Fibroblast of peridontal ligament (primary cell): Measurements from ENCODE around the gene TEAD1.

Experiments used
- DNase-seq: peaks from one replicate; pipeline ENCODE4 v3.0.0-alpha.2; 2010; ENCODE audit errors: extremely low read depth

The TEAD1 gene

GRCh38 chr11:12897867-12898266 lies 223.6 kb downstream of the TEAD1 start:
- no peak for DNase-seq

- peak; percentile 84 for DNase-seq
These were observed 226.3 kb downstream of the TEAD1 start for GRCh38 chr11:12900496-12900895.

GRCh38 chr11:12901272-12901671 lies 227.1 kb downstream of the TEAD1 start:
- peak; percentile 48 for DNase-seq

GRCh38 chr11:12901874-12902481 lies 227.8 kb downstream of the TEAD1 start:
- DNase-seq: no peak

- no peak for DNase-seq
These were observed 228.7 kb downstream of the TEAD1 start for GRCh38 chr11:12902791-12903486.

GRCh38 chr11:12905435-12905834 lies 231.2 kb downstream of the TEAD1 start:
- no peak for DNase-seq

- DNase-seq: no peak
These were observed 232.3 kb downstream of the TEAD1 start for GRCh38 chr11:12906501-12906900.

- peak; percentile 42 for DNase-seq
These were observed 235.7 kb downstream of the TEAD1 start for GRCh38 chr11:12909879-12910278.

GRCh38 chr11:12914400-12914912 lies 240.2 kb downstream of the TEAD1 start:
- peak; percentile 80 for DNase-seq

- no peak for DNase-seq
These were observed 240.9 kb downstream of the TEAD1 start for GRCh38 chr11:12915093-12915492.

- DNase-seq: no peak
These were observed 243.6 kb downstream of the TEAD1 start for GRCh38 chr11:12917822-12918221.

- no peak for DNase-seq
These were observed 244.4 kb downstream of the TEAD1 start for GRCh38 chr11:12918667-12919066.

- no peak for DNase-seq
These were observed 248.2 kb downstream of the TEAD1 start for GRCh38 chr11:12922418-12922817.

GRCh38 chr11:12922980-12923507 lies 248.8 kb downstream of the TEAD1 start:
- DNase-seq: no peak

GRCh38 chr11:12924650-12925049 lies 250.4 kb downstream of the TEAD1 start:
- DNase-seq: no peak

- DNase-seq: no peak
These were observed 251.3 kb downstream of the TEAD1 start for GRCh38 chr11:12925520-12925919.

GRCh38 chr11:12927221-12927620 lies 253.0 kb downstream of the TEAD1 start:
- peak; percentile 62 for DNase-seq

- no peak for DNase-seq
These were observed 253.7 kb downstream of the TEAD1 start for GRCh38 chr11:12927886-12928285.

- no peak for DNase-seq
These were observed 256.6 kb downstream of the TEAD1 start for GRCh38 chr11:12930850-12931249.

GRCh38 chr11:12932485-12932884 lies 258.3 kb downstream of the TEAD1 start:
- no peak for DNase-seq

GRCh38 chr11:12936200-12936599 lies 262.0 kb downstream of the TEAD1 start:
- no peak for DNase-seq

- peak; percentile 77 for DNase-seq
These were observed 264.5 kb downstream of the TEAD1 start for GRCh38 chr11:12938590-12939247.

- DNase-seq: no peak
These were observed 267.4 kb downstream of the TEAD1 start for GRCh38 chr11:12941671-12942070.
